GM18502 (cell line): ENCODE data around the gene C1S.
"Not testable (repeated sequence)": the region's sequence is repeated elsewhere in the genome, so short reads cannot be mapped to it uniquely, and the experiment has no call there.

Experiments used
- ATAC-seq: cut with Tn5 transposase; IDR thresholded peaks from one replicate; pipeline ENCODE4 v1.9.1; 2021; ENCODE audit warnings: mild to moderate bottlenecking; ENCODE audit not compliant: unreplicated experiment, poor library complexity

Gene C1S

GRCh38 chr12:7045913-7046312 is 14.6 kb upstream of the C1S start:
- ATAC-seq: no peak

- ATAC-seq: no peak
These were observed 14.0 kb upstream of the C1S start for GRCh38 chr12:7046383-7047105.

GRCh38 chr12:7047306-7047705 is 13.2 kb upstream of the C1S start:
- no peak for ATAC-seq

GRCh38 chr12:7049445-7049951 is 11.0 kb upstream of the C1S start:
- not testable (repeated sequence) for ATAC-seq

GRCh38 chr12:7049973-7050372 is 10.5 kb upstream of the C1S start:
- ATAC-seq: not testable (repeated sequence)

GRCh38 chr12:7054925-7055324 is 5.6 kb upstream of the C1S start:
- ATAC-seq: no peak

GRCh38 chr12:7055736-7056135 is 4.8 kb upstream of the C1S start:
- ATAC-seq: not testable (repeated sequence)

GRCh38 chr12:7058163-7058845 is 2.2 kb upstream of the C1S start:
- ATAC-seq: no peak

- no peak for ATAC-seq
These were observed 1.6 kb upstream of the C1S start for GRCh38 chr12:7058850-7059395.

- no peak for ATAC-seq
These were observed 738 bp upstream of the C1S start for GRCh38 chr12:7059780-7060179.

GRCh38 chr12:7061138-7061537 is 620 bp downstream of the C1S start:
- ATAC-seq: no peak

GRCh38 chr12:7061596-7061995 is 1.1 kb downstream of the C1S start:
- no peak for ATAC-seq

- ATAC-seq: no peak
These were observed 4.0 kb downstream of the C1S start for GRCh38 chr12:7064516-7064915.

GRCh38 chr12:7065073-7065623 is 4.6 kb downstream of the C1S start:
- no peak for ATAC-seq

GRCh38 chr12:7066596-7066995 is 6.1 kb downstream of the C1S start:
- ATAC-seq: no peak

- no peak for ATAC-seq
These were observed 6.6 kb downstream of the C1S start for GRCh38 chr12:7067096-7067495.

GRCh38 chr12:7068240-7068993 is 7.9 kb downstream of the C1S start:
- no peak for ATAC-seq

- no peak for ATAC-seq
These were observed 8.5 kb downstream of the C1S start for GRCh38 chr12:7068994-7069346.

GRCh38 chr12:7069386-7069785 is 8.9 kb downstream of the C1S start:
- ATAC-seq: no peak

- no peak for ATAC-seq
These were observed 11.5 kb downstream of the C1S start for GRCh38 chr12:7072035-7072434.

GRCh38 chr12:7072554-7072953 is 12.0 kb downstream of the C1S start:
- ATAC-seq: no peak
